NK-92 (cell line): ENCODE data around the gene MINDY3.
"Not testable (repeated sequence)": the region's sequence is repeated elsewhere in the genome, so short reads cannot be mapped to it uniquely, and the experiment has no call there.

Experiments
- DNase-seq: peaks from one replicate; lab custom pipeline; 2025; ENCODE audit not compliant: unreplicated experiment; lab: John Stamatoyannopoulos, UW

MINDY3 gene

GRCh38 chr10:15857107-15857575 is 3.2 kb downstream of the MINDY3 start:
- no peak for DNase-seq

DNA sequence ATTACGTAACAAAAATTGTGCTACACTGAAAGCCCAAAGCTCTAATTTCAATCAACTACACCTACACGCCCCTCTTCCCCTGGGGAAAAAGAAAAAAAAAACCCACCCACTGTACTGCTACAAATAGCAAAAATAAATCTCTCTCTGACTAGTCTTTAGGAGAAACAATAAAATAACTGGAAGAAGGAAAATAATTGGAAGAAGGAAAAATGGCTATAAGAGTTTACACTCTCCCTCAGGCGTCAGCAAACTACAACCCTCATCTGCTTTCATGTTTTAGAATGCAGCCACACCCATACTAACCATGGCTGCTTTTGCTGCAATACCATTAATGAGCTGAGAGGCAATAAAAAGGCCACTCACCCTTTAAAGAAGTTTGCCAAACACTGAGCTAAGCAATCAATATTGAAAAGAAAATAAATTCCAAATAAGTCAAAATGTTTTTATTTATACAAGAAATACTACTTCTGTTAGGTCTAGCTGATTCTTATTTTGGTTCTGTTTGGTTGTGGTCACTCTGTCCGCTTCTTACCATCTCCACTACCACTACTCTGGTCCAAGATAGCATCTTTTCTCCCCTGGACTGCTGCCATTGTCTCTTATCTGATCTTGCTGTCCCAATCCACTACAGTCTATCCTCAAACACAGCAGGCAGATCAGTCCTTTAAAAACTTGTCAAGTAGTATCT is 3.8 kb downstream of the MINDY3 start:
- no peak for DNase-seq

GRCh38 chr10:15853800-15854199 is 6.5 kb downstream of the MINDY3 start:
- no peak for DNase-seq

- DNase-seq: no peak
These were observed 8.2 kb downstream of the MINDY3 start for GRCh38 chr10:15852111-15852557.

DNA sequence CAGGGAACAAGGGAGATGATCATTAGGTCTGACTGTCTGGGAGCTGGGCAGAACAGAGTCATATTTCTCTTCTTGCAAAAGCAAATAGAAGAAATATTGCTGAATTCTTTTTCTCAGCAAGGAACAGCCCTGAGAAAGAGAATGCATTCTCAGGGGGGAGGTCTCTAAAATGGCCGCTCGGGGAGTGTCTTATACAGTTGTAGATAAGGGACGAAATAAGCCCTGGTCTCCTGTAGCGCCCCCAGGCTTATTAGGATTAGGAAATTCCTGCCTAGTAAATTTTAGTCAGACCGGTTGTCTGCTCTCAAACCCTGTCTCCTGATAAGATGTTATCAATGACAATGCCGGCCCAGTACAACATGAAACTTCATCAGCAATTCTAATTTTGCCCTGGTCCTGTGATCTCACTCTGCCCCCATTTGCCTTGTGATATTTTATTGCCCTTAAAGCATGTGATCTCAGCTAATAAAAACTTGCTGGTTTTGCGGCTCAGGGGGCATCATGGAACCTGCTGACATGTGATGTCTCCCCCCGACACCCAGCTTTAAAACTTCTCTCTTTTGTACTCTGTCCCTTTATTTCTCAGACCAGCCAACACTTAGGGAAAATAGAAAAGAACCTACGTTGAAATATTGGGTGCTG is 9.8 kb downstream of the MINDY3 start:
- DNase-seq: not testable (repeated sequence)

DNA sequence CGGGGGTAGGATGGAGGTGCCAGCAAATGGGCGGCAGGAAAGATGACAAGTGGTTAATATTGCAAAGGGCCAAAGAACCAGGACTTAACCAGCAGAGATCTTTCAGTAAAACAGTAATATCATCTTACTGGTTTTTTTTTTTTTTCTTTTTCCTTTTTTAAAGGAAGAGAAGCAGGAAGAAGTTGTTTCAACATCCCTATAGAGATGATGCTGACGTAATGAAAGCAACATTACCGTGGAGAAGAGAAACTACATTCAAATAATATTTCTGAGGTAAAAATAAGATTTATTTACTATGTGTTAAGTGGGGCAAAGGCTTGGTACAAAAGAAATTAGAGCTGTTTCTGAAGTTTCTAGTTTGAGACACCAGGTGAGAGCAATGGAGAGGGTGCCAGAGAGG is 11.0 kb downstream of the MINDY3 start:
- DNase-seq: no peak

GRCh38 chr10:15847481-15847880 is 12.8 kb downstream of the MINDY3 start:
- DNase-seq: no peak

DNA sequence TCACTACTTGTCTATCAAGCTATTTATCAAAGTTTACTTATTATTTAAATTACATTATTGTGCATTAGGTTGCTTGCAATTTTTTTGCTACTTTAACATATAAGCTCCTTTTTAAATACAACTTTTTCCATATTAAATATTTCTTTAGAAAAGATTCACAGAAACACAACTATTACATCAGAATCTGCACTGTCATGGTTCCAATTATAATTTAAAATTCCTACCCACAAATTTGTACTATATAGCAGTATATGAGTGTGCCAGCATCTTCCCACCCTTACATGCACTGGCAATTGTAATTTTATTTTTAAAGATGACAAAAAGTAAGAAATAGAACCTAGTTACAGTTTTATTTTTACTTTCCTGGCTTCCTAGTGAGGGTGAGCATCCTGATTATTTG is 15.8 kb downstream of the MINDY3 start:
- DNase-seq: no peak

- DNase-seq: no peak
These were observed 16.6 kb downstream of the MINDY3 start for GRCh38 chr10:15843695-15844094.

DNA sequence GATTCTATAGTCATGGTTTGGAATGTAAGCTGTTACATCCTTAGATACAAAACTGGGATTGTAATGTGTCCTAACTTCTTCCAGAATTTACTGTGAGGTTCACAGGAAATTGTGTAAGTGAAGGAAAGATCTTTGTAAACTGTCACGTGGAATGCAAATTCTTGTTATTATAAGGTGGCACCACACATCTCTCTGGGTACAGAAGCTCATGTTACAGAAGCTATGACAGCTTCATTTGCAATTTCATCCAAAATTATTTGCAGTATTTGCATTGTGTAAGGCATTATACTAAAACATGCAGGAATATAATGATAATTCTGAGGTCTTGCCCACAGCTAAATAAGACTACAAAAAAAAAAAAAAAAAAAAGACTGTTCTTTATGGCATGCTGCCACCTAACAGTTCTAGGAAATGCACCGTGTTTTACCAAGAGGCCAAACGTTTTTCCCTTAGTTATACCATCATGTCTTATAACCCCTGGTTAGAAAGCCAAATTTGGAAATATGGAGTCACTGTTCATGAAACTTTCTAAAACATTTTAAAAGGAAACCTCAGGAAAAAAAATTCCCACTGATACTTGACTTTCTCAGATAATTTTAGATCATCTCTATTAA is 17.6 kb downstream of the MINDY3 start:
- DNase-seq: no peak

DNA sequence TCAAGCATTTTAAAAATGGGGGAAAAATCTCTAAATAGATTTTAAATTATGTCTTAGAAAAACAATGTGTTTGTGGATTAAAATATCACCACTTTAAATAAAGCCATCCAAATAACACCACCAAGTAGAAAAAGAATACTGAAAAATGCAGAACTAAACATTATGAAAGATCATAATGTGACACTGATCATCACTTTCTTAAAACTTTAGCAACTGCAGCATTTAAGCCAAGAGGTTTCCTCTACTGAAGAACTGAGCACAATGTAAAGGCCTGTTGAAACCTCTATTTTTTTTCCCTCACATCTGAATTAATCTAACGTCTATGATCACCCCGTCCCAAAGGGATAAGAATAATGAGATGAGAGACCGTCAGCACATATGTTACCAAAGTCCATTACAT is 18.6 kb downstream of the MINDY3 start:
- DNase-seq: no peak

DNA sequence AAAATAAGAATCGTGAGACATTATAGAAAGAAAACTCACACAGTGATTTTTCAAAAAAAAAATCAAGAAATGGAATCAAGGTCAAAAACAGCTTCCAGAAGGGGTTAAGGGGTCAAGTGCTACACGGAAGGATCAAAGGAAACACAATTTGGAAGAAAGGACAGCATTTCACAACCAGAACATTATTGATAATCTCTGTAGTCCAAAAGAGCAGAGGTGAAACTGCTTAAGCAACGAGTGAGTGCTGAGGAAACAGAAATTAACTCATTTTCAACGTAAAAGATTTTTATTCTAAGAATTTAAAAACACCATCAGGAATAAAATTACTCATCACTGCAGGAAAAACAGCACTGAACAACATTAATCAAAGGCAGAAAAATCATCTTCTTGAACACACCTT is 23.5 kb downstream of the MINDY3 start:
- no peak for DNase-seq

- no peak for DNase-seq
These were observed 30.8 kb downstream of the MINDY3 start for GRCh38 chr10:15829495-15829894.

GRCh38 chr10:15824498-15824897 is 35.8 kb downstream of the MINDY3 start:
- DNase-seq: no peak

- DNase-seq: no peak
These were observed 38.2 kb downstream of the MINDY3 start for GRCh38 chr10:15822131-15822530.

DNA sequence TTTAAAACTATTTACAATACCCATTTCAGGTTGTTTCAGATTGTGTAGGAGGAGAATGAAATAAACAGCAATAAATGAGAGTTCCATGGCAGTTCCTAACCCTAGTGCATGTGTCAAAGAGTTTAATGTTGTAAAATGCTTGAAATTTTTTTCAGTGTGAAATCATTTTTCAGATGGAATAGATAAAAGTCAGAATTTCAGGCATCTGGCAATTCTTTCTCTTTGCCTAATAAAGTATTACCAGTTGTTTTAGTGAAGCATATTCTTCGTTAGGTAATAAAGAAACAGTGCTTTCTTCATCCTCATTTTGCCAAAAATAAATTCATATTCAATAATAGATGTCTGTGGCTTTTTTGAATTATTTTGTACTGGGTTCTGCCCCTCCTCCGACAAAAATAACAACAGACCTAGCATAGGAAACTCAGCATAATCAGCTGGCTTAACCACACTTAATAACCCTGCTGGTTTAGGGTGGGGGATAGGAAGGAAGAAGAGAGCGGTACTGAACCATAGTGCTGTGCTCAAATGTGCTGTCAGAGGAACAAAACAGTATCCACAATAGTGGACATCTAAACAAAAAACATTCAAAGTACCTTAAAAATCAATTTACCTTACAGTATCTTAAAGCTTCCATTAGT is 39.1 kb downstream of the MINDY3 start:
- no peak for DNase-seq

DNA sequence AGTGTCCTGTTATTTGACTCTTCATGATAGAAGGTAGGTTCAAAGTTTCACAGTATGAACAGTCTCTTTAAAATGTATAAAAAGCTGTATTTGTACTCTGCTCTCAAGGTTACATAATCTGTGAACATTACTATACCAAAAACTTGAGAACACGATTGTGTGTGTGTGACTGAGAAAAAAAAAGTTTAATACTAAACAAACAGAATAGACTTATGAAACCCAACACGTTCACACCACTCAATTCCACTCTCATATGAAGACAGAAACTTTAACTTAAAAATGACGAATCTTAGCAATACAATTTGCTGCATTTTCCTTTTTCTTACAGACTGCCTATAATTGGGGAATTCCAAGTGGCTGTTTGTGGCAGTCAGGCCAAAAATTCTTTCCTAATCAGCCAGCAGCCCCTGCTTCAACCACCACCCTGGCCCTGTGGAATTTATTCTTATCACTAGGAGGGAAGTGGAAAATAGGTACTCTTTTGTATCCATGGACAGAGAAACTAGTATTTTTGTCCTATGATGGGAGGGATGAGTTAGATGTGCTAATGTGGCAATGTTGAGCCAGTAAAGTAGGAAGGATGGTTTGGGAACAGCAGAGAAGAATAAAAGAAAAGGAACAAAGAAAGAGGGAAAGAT is 42.8 kb downstream of the MINDY3 start:
- DNase-seq: no peak

DNA sequence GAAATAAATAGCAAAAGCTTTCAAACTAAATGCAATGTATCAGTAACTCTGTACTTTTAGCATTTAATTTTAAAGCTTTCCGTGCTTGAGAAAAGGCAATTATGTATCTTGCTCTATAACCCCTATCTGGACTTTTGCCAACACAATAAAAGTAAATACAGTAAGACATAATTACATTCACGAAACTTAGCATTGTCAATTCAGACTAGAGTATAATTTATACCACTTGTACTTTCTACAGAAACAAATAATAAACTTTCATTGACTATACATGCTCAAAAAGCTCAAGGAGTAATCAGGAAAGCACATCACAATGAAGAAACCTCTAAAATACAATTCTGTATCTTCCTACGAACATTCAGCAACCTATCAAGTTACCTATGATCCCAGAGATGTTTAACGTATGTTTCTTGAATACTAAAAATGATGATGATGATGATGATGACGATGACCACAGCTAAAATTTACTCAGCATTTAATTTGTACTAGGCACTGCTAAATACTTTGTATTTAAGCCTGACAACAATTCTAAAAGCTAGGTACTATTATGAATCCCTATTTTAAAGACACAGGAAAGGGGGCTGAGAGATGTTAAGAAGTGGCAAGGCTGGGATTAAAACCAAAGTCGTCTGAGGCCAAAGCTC is 44.9 kb downstream of the MINDY3 start:
- no peak for DNase-seq

DNA sequence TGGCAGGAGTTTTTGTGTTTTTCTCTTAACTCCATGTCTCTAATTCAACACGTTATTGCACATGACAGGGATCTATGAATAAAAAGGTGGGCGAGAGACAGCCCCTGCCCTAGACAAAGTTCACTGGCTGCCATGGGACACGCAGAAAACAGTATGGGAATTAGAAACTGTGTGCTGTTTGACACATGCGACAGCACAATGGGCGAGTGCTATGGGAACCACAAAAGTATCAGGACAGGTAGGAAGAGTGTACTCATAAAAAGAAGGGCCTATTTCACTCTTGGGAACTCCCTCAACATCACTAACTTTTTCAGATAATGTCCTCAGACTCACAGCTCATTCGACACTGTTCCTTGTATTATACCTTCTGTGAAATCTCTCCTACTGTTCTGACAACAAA is 45.7 kb downstream of the MINDY3 start:
- no peak for DNase-seq

DNA sequence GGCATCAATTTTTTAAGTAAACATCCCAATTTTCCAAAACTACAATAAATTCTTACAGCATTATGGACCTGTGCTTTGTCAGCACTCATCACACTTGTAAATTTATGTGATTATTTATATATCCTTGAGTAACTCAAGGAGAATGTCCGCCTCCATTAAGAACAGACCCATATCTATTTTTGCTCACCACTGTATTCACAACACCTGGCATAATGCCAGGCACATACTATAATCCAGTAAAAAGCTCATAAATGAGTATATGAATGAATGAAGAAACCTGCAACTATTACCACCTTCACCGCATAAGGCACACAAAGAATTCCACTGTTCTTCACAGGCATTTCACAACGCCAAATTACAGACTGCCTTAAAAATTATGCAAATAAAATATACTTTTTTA is 46.9 kb downstream of the MINDY3 start:
- DNase-seq: no peak

GRCh38 chr10:15809450-15809849 is 50.9 kb downstream of the MINDY3 start:
- DNase-seq: no peak
